Nephron (organoid): ENCODE measurements around the gene SETD4.

Experiments
- H3K27ac Mint-ChIP-seq, 3 experiments: 2 replicates each; pipeline ENCODE4 v1.8.0; 2020; ENCODE audit warnings: mixed read lengths in 3 of 3, mild to moderate bottlenecking in 2 of 3, moderate library complexity in 1 of 3
- H3K27me3 Mint-ChIP-seq: 2 replicates; pipeline ENCODE4 v1.8.0; 2021; ENCODE audit warnings: low read depth, mild to moderate bottlenecking, moderate library complexity, mixed read lengths
- H3K36me3 Mint-ChIP-seq: 2 replicates; pipeline ENCODE4 v1.8.0; 2020; ENCODE audit warnings: low read depth, mixed read lengths
- H3K4me1 Mint-ChIP-seq: 2 replicates; pipeline ENCODE4 v1.8.0; 2020; ENCODE audit warnings: mixed read lengths
- H3K4me3 Mint-ChIP-seq, 3 experiments: 2 replicates each; pipeline ENCODE4 v1.8.0; 2020; ENCODE audit warnings: mild to moderate bottlenecking in 3 of 3, mixed read lengths in 3 of 3, moderate library complexity in 2 of 3
- H3K9me3 Mint-ChIP-seq: 2 replicates; pipeline ENCODE4 v1.8.0; 2020; ENCODE audit warnings: mixed read lengths
- TF ChIP-seq, protein P1 (sequence below), 3 experiments: fragments of 200-600 bp; sonication (generic); IDR thresholded peaks; one replicate each; pipeline ENCODE4 v1.5.0; 2021; ENCODE audit warnings: antibody characterized with exemption in 3 of 3; ENCODE audit not compliant: unreplicated experiment in 3 of 3

The SETD4 gene

DNA sequence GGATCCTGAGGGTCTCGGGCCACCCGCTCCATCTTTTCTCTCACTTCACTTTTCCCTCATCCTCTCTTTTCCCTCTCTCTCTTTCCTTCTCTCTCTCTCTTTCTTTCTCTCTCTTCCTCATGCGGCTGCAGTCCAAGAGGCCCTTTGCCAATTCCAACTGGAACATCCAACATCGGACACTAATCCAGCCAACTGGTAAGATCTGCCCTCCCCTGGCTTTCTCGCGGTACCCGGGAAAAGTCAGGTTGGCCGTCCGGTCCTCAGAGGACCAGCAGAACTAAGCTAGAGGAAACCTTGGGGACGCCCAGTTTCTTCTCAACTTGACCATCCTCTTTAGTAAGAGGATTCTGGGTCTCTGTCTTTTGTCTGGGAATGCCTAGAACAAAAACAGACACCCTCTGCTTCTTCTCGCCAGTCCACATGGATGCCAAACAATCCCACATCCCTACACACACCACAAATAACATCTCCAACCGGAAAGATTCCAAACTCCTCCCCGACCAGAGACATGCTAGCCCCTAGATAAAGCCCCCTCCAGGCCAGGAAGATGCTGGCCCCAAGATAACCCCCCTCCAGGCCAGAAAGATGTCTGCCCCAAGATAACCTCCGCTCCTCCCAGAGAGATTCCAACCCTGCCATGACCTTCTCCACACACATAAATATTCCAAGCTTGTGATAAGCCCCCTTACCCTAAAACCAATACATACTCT, 3.2 kb upstream of the SETD4 start:
- Mint-ChIP-seq H3K4me1 (peaks cover 9% of the 10 kb centered on the region), H3K9me3 (no peaks in the 10 kb centered on the region), H3K36me3 (no peaks in the 10 kb centered on the region), H3K4me3 (peak overlapping the region; percentile 22 to 81 (median 27)), H3K27me3 (peaks cover 6% of the 10 kb centered on the region), H3K27ac (no peak overlapping the region)
- TF ChIP-seq, protein P1, sequence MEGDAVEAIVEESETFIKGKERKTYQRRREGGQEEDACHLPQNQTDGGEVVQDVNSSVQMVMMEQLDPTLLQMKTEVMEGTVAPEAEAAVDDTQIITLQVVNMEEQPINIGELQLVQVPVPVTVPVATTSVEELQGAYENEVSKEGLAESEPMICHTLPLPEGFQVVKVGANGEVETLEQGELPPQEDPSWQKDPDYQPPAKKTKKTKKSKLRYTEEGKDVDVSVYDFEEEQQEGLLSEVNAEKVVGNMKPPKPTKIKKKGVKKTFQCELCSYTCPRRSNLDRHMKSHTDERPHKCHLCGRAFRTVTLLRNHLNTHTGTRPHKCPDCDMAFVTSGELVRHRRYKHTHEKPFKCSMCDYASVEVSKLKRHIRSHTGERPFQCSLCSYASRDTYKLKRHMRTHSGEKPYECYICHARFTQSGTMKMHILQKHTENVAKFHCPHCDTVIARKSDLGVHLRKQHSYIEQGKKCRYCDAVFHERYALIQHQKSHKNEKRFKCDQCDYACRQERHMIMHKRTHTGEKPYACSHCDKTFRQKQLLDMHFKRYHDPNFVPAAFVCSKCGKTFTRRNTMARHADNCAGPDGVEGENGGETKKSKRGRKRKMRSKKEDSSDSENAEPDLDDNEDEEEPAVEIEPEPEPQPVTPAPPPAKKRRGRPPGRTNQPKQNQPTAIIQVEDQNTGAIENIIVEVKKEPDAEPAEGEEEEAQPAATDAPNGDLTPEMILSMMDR (IDR thresholded peaks at IDR 0.05; ENCODE audit: unreplicated experiment in 3 of 3) = no peak

DNA sequence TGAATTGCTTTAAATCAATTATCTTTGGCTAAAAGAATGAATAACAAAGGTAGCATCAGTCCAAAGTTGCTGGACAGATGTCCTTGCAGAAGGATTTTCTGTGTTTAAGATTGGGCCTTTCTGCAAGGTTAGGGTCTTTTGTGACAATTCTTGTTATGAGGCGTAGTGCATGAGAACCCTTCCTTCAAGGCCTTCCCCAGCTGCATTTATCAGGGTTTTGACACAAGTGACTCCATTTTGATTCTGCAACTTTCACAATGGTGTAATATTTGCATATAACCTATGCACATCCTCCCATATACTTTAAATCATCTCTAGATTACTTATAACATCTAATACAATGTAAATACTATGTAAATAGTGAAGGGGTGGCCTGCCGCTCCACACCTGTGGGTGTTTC, 1.1 kb upstream of the SETD4 start:
- Mint-ChIP-seq H3K36me3 (peaks cover 15% of the 10 kb centered on the region), H3K9me3 (no peaks in the 10 kb centered on the region), H3K4me1 (peaks cover 18% of the 10 kb centered on the region), H3K27ac (peak overlapping the region; percentile 96 to 99 (median 98)), H3K4me3 (peak overlapping the region; percentile 98 to 99 (median 98)), H3K27me3 (peaks cover 6% of the 10 kb centered on the region)
- TF ChIP-seq, protein P1 (IDR thresholded peaks at IDR 0.05; ENCODE audit: unreplicated experiment in 3 of 3) = no peak

DNA sequence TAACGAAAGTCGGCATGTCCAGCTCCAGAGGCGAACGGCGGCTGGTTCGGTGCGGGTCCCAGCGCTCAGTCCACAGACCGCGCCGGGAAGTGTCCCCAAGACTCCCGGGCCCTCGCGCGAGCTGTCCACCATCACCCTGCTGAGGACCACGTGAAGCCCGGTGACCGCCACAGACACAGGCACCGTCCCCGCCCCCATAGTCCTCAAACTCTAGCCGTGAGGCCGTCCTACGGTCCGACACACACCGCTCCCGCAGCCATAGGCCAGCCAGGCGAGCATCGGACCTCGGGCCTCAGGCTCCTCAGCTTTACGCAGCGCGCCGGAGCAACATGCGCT, 535 bp downstream of the SETD4 start:
- Mint-ChIP-seq H3K4me1 (peaks cover 18% of the 10 kb centered on the region), H3K27me3 (peaks cover 6% of the 10 kb centered on the region), H3K4me3 (peak overlapping the region; percentile 98 to 99 (median 98)), H3K36me3 (peaks cover 28% of the 10 kb centered on the region), H3K9me3 (no peaks in the 10 kb centered on the region), H3K27ac (peak overlapping the region; percentile 96 to 99 (median 98))
- TF ChIP-seq, protein P1 (IDR thresholded peaks at IDR 0.05; ENCODE audit: unreplicated experiment in 3 of 3) = no peak

DNA sequence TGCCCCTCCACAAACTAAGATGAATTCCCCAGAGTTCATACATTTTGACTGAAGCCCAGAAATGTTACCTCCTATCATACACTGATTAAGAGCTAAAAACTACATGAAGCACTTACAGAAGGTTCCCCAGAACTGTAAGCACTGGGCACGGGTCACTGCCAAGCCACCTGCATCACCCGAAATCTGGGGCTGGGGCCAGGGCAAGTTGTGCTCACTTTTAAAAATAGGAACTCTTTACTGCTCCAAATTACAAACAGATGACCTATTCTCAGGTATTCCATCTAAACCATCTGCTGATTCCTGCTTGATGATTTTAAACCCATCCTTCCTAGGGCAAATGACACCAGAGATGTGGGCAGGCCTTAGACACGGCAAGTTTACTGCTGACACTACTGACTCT, 4.8 kb downstream of the SETD4 start:
- TF ChIP-seq, protein P1 (IDR thresholded peaks at IDR 0.05; ENCODE audit: unreplicated experiment in 3 of 3) = no peak

DNA sequence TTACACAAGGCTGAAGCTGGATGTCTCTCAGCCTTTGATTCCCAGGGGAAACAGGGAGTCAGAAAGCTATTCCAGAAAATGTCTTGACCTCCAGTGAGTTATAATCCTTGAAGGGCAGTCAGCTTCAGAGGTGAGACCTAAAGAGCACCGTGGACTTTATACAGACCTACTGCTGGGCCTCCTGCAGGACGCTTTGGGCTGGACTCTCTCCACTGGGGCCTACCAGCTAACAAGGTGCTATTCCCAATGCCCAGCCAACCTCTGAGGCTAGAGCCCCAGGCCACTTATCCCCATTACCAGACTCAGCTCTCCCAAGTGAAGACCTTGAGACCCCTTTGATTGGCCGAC, 6.6 kb downstream of the SETD4 start:
- TF ChIP-seq, protein P1 (IDR thresholded peaks at IDR 0.05; ENCODE audit: unreplicated experiment in 3 of 3) = no peak
- Mint-ChIP-seq H3K9me3 (no peaks in the 10 kb centered on the region), H3K4me1 (peaks cover 9% of the 10 kb centered on the region), H3K36me3 (peaks cover 70% of the 10 kb centered on the region), H3K4me3 (no peak overlapping the region), H3K27me3 (no peaks in the 10 kb centered on the region), H3K27ac (no peak overlapping the region)

More for the DNA sequence above, 4.8 kb downstream of the SETD4 start:
- H3K4me3 Mint-ChIP-seq = peak overlapping the region in 2 of 3 experiments; percentile 19 to 50
- H3K9me3 Mint-ChIP-seq = no peaks in the 10 kb centered on the region
- peaks cover 18% of the 10 kb centered on the region for H3K4me1 Mint-ChIP-seq
- peaks cover 52% of the 10 kb centered on the region for H3K36me3 Mint-ChIP-seq
- no peaks in the 10 kb centered on the region for H3K27me3 Mint-ChIP-seq
- H3K27ac Mint-ChIP-seq = no peak overlapping the region
